ENCODE results near the gene ETV6. TPM values are rescaled to one million over a fixed set of nuclear protein-coding genes. Genes with fewer than 3 reads are reported as not detected.

ETV6 gene
- polyA plus RNA-seq, 1 donor (not counting 4 experiments of a cell fraction or from before 2014, with no cell fraction given), result 5.3 TPM

GRCh38 chr12:11865824-11866223 is 216.3 kb downstream of the ETV6 start:
- H3K9ac ChIP-seq (ENCODE audit: control insufficient read depth, extremely low read depth, insufficient read depth, low read length), result no peak overlapping the region
- DNase-seq (ENCODE audit: low read depth, low spot score) (no peak), FAIRE-seq (no peak)
- no peaks in the 10 kb centered on the region for H3K9me1 ChIP-seq (ENCODE audit: control insufficient read depth, extremely low read depth, insufficient read depth, low read length)
- H2AFZ ChIP-seq (ENCODE audit: control insufficient read depth, low read length), result no peak overlapping the region
- peaks cover 2% of the 10 kb centered on the region for H3K9me3 ChIP-seq (ENCODE audit: control insufficient read depth, low read depth, low read length)
- H3K27ac ChIP-seq (ENCODE audit: control insufficient read depth, insufficient read depth, low read length), result no peak overlapping the region
- TF ChIP-seq EZH2 (IDR thresholded peaks at IDR 0.05; ENCODE audit: low read length), result no peak
- no peak for TF ChIP-seq CTCF (optimal IDR thresholded peaks at IDR 0.05 in 1 of 3, IDR thresholded peaks at IDR 0.05 in 1 of 3, conservative IDR thresholded peaks at IDR 0.05 in 1 of 3; ENCODE audit: extremely low read depth in 1 of 3, insufficient read depth in 2 of 3, low read length in 3 of 3)
- H3K4me2 ChIP-seq (ENCODE audit: control insufficient read depth, extremely low read depth, insufficient read depth, low read depth, low read length), result no peak overlapping the region
- no peaks in the 10 kb centered on the region for H3K27me3 ChIP-seq (ENCODE audit: control insufficient read depth, extremely low read depth, insufficient read depth, low read length)
- no peak overlapping the region for H3K4me3 ChIP-seq (ENCODE audit: control insufficient read depth in 2 of 3, extremely low read depth in 1 of 3, insufficient read depth in 2 of 3, low read depth in 1 of 3, low read length in 3 of 3)
- no peaks in the 10 kb centered on the region for H3K79me2 ChIP-seq (ENCODE audit: control insufficient read depth, insufficient read depth, low read length)
- H3K36me3 ChIP-seq (ENCODE audit: control insufficient read depth in 2 of 2, extremely low read depth in 1 of 2, insufficient read depth in 2 of 2, low read length in 2 of 2), result peaks cover 0 to 3% of the 10 kb centered on the region in 2 experiments
- no peaks in the 10 kb centered on the region for H4K20me1 ChIP-seq (ENCODE audit: control insufficient read depth, extremely low read depth, insufficient read depth, low read length)
- dilution Hi-C loops (cut with MboI; ENCODE audit: extremely low pct_ligation_motif_present, low sequenced_read_pairs), result no loop called here
- H3K4me1 ChIP-seq (ENCODE audit: control insufficient read depth, extremely low read depth, insufficient read depth, low read length), result no peaks in the 10 kb centered on the region

- H3K27me3 ChIP-seq (ENCODE audit: control insufficient read depth, extremely low read depth, insufficient read depth, low read length), result no peaks in the 10 kb centered on the region
- H3K27ac ChIP-seq (ENCODE audit: control insufficient read depth, insufficient read depth, low read length), result no peak overlapping the region
- no peaks in the 10 kb centered on the region for H3K4me1 ChIP-seq (ENCODE audit: control insufficient read depth, extremely low read depth, insufficient read depth, low read length)
- H3K79me2 ChIP-seq (ENCODE audit: control insufficient read depth, insufficient read depth, low read length), result no peaks in the 10 kb centered on the region
- FAIRE-seq, result no peak
- TF ChIP-seq EZH2 (IDR thresholded peaks at IDR 0.05; ENCODE audit: low read length), result no peak
- no peak for TF ChIP-seq CTCF (optimal IDR thresholded peaks at IDR 0.05 in 1 of 3, IDR thresholded peaks at IDR 0.05 in 1 of 3, conservative IDR thresholded peaks at IDR 0.05 in 1 of 3; ENCODE audit: extremely low read depth in 1 of 3, insufficient read depth in 2 of 3, low read length in 3 of 3)
- DNase-seq (ENCODE audit: low read depth, low spot score), result no peak
- no peaks in the 10 kb centered on the region for H3K9me1 ChIP-seq (ENCODE audit: control insufficient read depth, extremely low read depth, insufficient read depth, low read length)
- H3K36me3 ChIP-seq (ENCODE audit: control insufficient read depth in 2 of 2, extremely low read depth in 1 of 2, insufficient read depth in 2 of 2, low read length in 2 of 2), result peaks cover 0 to 5% of the 10 kb centered on the region in 2 experiments
- dilution Hi-C loops (cut with MboI; ENCODE audit: extremely low pct_ligation_motif_present, low sequenced_read_pairs), result no loop called here
- no peak overlapping the region for H3K9ac ChIP-seq (ENCODE audit: control insufficient read depth, extremely low read depth, insufficient read depth, low read length)
- H3K4me3 ChIP-seq (ENCODE audit: control insufficient read depth in 2 of 3, extremely low read depth in 1 of 3, insufficient read depth in 2 of 3, low read depth in 1 of 3, low read length in 3 of 3), result no peak overlapping the region
- H3K9me3 ChIP-seq (ENCODE audit: control insufficient read depth, low read depth, low read length), result peaks cover 2% of the 10 kb centered on the region
- no peak overlapping the region for H3K4me2 ChIP-seq (ENCODE audit: control insufficient read depth, extremely low read depth, insufficient read depth, low read depth, low read length)
- no peak overlapping the region for H2AFZ ChIP-seq (ENCODE audit: control insufficient read depth, low read length)
- H4K20me1 ChIP-seq (ENCODE audit: control insufficient read depth, extremely low read depth, insufficient read depth, low read length), result no peaks in the 10 kb centered on the region
These were observed 218.6 kb downstream of the ETV6 start for GRCh38 chr12:11868027-11868426.
